ENCODE data around the gene CLEC4D.

CLEC4D gene

DNA sequence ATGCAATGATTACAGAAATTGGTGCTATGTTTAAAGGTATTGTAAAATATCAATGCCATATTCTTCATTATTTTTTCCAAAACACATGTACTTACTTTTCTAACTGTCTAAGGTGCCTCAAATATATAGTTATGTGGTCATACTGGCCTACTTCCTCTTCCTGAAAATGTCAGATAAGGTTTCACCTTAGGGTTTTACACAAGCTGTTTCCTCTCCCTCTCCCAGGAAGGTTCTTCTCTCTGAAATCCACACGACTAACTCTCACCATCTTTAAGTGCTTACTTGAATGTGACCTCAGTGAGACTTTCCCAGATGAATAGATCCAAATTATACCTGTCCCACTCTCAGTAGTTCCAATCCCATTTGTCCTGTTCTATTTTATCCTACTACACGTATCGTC, 11.6 kb upstream of the CLEC4D start:
- ChIA-PET CTCF (interaction anchor here (0.7 to 2.5 kb wide), 2 partner anchors 43 to 51 kb away, joined by 3 to 11 read pairs; no protein-coding TSS in a partner anchor), POLR2A (no interaction called here)
- no peaks in the 10 kb centered on the region for H3K4me1 ChIP-seq (ENCODE audit: control insufficient read depth, insufficient read depth, low read length)
- H3K36me3 ChIP-seq (ENCODE audit: control insufficient read depth in 2 of 2, insufficient read depth in 1 of 2, low read length in 2 of 2) = no peaks in the 10 kb centered on the region
- H3K9me3 ChIP-seq (ENCODE audit: control insufficient read depth, insufficient read depth, low read depth, low read length) = no peaks in the 10 kb centered on the region
- TF ChIP-seq KLF1 (tag by site-specific recombination; IDR thresholded peaks at IDR 0.05) (no peak), ZNF677 (tag by site-specific recombination; IDR thresholded peaks at IDR 0.05) (no peak), ZNF114 (tag by site-specific recombination; IDR thresholded peaks at IDR 0.05) (no peak), ZNF558 (tag by site-specific recombination; IDR thresholded peaks at IDR 0.05) (no peak), ZNF658 (tag by site-specific recombination; IDR thresholded peaks at IDR 0.05) (no peak), ZXDB (tag by site-specific recombination; IDR thresholded peaks at IDR 0.05) (no peak), ZNF133 (tag by site-specific recombination; IDR thresholded peaks at IDR 0.05) (no peak), ZNF76 (tag by site-specific recombination; IDR thresholded peaks at IDR 0.05; ENCODE audit: borderline replicate concordance, low read depth) (no peak), REPIN1 (tag by site-specific recombination; IDR thresholded peaks at IDR 0.05; ENCODE audit: low read depth) (no peak), HOXD13 (CRISPR knock-in tag; IDR thresholded peaks at IDR 0.05; ENCODE audit: borderline replicate concordance) (no peak)
- TF ChIP-seq, protein P1, sequence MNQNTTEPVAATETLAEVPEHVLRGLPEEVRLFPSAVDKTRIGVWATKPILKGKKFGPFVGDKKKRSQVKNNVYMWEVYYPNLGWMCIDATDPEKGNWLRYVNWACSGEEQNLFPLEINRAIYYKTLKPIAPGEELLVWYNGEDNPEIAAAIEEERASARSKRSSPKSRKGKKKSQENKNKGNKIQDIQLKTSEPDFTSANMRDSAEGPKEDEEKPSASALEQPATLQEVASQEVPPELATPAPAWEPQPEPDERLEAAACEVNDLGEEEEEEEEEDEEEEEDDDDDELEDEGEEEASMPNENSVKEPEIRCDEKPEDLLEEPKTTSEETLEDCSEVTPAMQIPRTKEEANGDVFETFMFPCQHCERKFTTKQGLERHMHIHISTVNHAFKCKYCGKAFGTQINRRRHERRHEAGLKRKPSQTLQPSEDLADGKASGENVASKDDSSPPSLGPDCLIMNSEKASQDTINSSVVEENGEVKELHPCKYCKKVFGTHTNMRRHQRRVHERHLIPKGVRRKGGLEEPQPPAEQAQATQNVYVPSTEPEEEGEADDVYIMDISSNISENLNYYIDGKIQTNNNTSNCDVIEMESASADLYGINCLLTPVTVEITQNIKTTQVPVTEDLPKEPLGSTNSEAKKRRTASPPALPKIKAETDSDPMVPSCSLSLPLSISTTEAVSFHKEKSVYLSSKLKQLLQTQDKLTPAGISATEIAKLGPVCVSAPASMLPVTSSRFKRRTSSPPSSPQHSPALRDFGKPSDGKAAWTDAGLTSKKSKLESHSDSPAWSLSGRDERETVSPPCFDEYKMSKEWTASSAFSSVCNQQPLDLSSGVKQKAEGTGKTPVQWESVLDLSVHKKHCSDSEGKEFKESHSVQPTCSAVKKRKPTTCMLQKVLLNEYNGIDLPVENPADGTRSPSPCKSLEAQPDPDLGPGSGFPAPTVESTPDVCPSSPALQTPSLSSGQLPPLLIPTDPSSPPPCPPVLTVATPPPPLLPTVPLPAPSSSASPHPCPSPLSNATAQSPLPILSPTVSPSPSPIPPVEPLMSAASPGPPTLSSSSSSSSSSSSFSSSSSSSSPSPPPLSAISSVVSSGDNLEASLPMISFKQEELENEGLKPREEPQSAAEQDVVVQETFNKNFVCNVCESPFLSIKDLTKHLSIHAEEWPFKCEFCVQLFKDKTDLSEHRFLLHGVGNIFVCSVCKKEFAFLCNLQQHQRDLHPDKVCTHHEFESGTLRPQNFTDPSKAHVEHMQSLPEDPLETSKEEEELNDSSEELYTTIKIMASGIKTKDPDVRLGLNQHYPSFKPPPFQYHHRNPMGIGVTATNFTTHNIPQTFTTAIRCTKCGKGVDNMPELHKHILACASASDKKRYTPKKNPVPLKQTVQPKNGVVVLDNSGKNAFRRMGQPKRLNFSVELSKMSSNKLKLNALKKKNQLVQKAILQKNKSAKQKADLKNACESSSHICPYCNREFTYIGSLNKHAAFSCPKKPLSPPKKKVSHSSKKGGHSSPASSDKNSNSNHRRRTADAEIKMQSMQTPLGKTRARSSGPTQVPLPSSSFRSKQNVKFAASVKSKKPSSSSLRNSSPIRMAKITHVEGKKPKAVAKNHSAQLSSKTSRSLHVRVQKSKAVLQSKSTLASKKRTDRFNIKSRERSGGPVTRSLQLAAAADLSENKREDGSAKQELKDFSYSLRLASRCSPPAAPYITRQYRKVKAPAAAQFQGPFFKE (tag by site-specific recombination; IDR thresholded peaks at IDR 0.05; ENCODE audit: borderline replicate concordance) = no peak
- TF ChIP-seq, protein P2, sequence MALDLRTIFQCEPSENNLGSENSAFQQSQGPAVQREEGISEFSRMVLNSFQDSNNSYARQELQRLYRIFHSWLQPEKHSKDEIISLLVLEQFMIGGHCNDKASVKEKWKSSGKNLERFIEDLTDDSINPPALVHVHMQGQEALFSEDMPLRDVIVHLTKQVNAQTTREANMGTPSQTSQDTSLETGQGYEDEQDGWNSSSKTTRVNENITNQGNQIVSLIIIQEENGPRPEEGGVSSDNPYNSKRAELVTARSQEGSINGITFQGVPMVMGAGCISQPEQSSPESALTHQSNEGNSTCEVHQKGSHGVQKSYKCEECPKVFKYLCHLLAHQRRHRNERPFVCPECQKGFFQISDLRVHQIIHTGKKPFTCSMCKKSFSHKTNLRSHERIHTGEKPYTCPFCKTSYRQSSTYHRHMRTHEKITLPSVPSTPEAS (tag by site-specific recombination; IDR thresholded peaks at IDR 0.05) = no peak
- no peak overlapping the region for H3K27ac ChIP-seq (ENCODE audit: extremely low read depth, low read depth, low read length)
- no peak overlapping the region for H3K4me3 ChIP-seq (ENCODE audit: low read depth, low read length)

DNA sequence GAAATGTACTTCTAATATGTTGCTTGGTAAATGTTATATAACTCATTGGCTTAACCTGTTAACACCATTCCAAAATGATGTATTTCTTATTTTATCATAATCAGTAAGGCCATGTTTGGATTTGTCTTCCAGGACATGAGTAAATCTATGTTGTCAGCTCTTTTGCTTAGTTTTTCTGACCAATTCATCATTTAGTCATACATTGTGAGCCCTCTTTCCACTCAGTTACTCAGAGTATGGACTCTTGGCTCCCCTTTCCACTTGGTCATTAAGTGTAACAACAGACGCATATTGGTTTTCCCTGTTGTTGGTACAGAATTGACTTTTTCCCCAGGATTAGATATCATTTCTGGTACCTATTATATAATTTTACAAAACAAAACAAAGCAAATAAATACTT, 9.0 kb upstream of the CLEC4D start:
- Histone ChIP-seq H3K36me3 (ENCODE audit: control insufficient read depth in 2 of 2, insufficient read depth in 1 of 2, low read length in 2 of 2) (no peaks in the 10 kb centered on the region), H3K9me3 (ENCODE audit: control insufficient read depth, insufficient read depth, low read depth, low read length) (no peaks in the 10 kb centered on the region), H3K4me1 (ENCODE audit: control insufficient read depth, insufficient read depth, low read length) (no peaks in the 10 kb centered on the region), H3K27ac (ENCODE audit: extremely low read depth, low read depth, low read length) (no peak overlapping the region), H3K4me3 (ENCODE audit: low read depth, low read length) (no peak overlapping the region)
- ChIA-PET POLR2A (no interaction called here), CTCF (interaction anchor here (0.6 to 1.0 kb wide), 2 partner anchors 14 to 40 kb away, joined by 3 to 4 read pairs; no protein-coding TSS in a partner anchor)
- TF ChIP-seq, protein P3, sequence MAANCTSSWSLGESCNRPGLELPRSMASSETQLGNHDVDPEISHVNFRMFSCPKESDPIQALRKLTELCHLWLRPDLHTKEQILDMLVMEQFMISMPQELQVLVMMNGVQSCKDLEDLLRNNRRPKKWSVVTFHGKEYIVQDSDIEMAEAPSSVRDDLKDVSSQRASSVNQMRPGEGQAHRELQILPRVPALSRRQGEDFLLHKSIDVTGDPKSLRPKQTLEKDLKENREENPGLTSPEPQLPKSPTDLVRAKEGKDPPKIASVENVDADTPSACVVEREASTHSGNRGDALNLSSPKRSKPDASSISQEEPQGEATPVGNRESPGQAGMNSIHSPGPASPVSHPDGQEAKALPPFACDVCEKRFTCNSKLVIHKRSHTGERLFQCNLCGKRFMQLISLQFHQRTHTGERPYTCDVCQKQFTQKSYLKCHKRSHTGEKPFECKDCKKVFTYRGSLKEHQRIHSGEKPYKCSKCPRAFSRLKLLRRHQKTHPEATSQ (tag by site-specific recombination; IDR thresholded peaks at IDR 0.05) = no peak
- TF ChIP-seq ZNF529 (tag by site-specific recombination; IDR thresholded peaks at IDR 0.05; ENCODE audit: insufficient replicate concordance) = no peak
- TF ChIP-seq ZXDB (tag by site-specific recombination; IDR thresholded peaks at IDR 0.05) = no peak
- TF ChIP-seq ZNF2 (tag by site-specific recombination; IDR thresholded peaks at IDR 0.05) = no peak
- TF ChIP-seq ZSCAN23 (tag by site-specific recombination; IDR thresholded peaks at IDR 0.05) = no peak
- no peak for TF ChIP-seq ZNF121 (tag by site-specific recombination; IDR thresholded peaks at IDR 0.05)
- no peak for TF ChIP-seq ZIC2 (tag by site-specific recombination; IDR thresholded peaks at IDR 0.05)
- no peak for TF ChIP-seq SP7 (tag by site-specific recombination; IDR thresholded peaks at IDR 0.05)
- no peak for TF ChIP-seq FEZF1 (tag by site-specific recombination; IDR thresholded peaks at IDR 0.05)

Data from HEK293 (cell line).